Heart left ventricle (tissue), 16 donors: Measurements from ENCODE around the gene MOSPD3. TPM values are rescaled to one million over a fixed set of nuclear protein-coding genes. Genes with fewer than 3 reads are reported as not detected.

ENCODE experiments used
- ATAC-seq, 4 donors: fragments of 200-7000 bp; cut with Tn5 transposase; one replicate each; pipeline ENCODE4 v1.9.1; 2020 to 2022; ENCODE audit warnings: moderate library complexity in 4 of 4, mild to moderate bottlenecking in 3 of 4, moderate number of reproducible peaks in 1 of 4
- DNase-seq, 5 donors: peaks; one replicate each; pipeline ENCODE4 v3.0.0-alpha.2; 2020
- H3K27ac ChIP-seq, 12 donors: fragments of 200-600 bp; sonication (generic) in 4 of 12; one replicate each; pipeline versions ENCODE4 v1.5.0 to v1.8.0; 2016 to 2022; ENCODE audit warnings: mild to moderate bottlenecking in 2 of 12
- H3K27me3 ChIP-seq, 9 donors: fragments of 200-600 bp; sonication (generic) in 2 of 9; one replicate each; pipeline versions ENCODE4 v1.5.1 to v1.8.0; 2016 to 2022; ENCODE audit warnings: mild to moderate bottlenecking in 3 of 9
- H3K36me3 ChIP-seq, 9 donors: fragments of 200-600 bp; sonication (generic) in 2 of 9; one replicate each; pipeline versions ENCODE4 v1.5.0 to v1.8.0; 2018 to 2022; ENCODE audit warnings: mild to moderate bottlenecking in 2 of 9
- H3K4me1 ChIP-seq, 12 donors: fragments of 200-600 bp; sonication (generic) in 4 of 12; one replicate each; pipeline versions ENCODE4 v1.5.0 to v1.8.0; 2016 to 2022; ENCODE audit warnings: mild to moderate bottlenecking in 3 of 12
- H3K4me3 ChIP-seq, 12 donors: fragments of 200-600 bp; sonication (generic) in 4 of 12; one replicate each; pipeline versions ENCODE4 v1.5.0 to v1.8.0; 2017 to 2022; ENCODE audit warnings: mild to moderate bottlenecking in 9 of 12, moderate library complexity in 4 of 12
- H3K9me3 ChIP-seq, 12 donors: fragments of 200-600 bp; sonication (generic) in 4 of 12; one replicate each; pipeline versions ENCODE4 v1.5.0 to v1.8.0; 2016 to 2022; ENCODE audit warnings: mild to moderate bottlenecking in 1 of 12
- POLR2A ChIP-seq, 2 donors: fragments of 450-650 bp; IDR thresholded peaks; one replicate each; pipeline ENCODE4 v1.6.1; 2017; ENCODE audit warnings: antibody characterized with exemption in 2 of 2, mild to moderate bottlenecking in 2 of 2, moderate library complexity in 2 of 2
- WGBS, 4 donors: extraction: QIAGEN DNeasy Blood & Tissue Kit in 2 of 4; methylation state at CpG; one replicate each; pipeline versions ENCODE4 v1.1.5 to v1.1.7; 2013 to 2018; 5-methylcytosine and 5-hydroxymethylcytosine counted together
- intact Hi-C, 10 donors: fragments of 100-400 bp; cut with DNase I; formaldehyde crosslinking; loops; one replicate each; pipeline versions ENCODE4 v1.11.1 to v1.14.2; 2022
- polyA plus RNA-seq, 2 donors: library from polyadenylated mRNA; stranded (reverse); fragments of 200-250 nt; gene quantifications; one replicate each; pipeline ENCODE4 v1.2.3, GENCODE V29; 2013
- total RNA-seq, 9 donors: library from RNA; depleted of rRNA in 2 of 9; stranded (reverse); fragments of >200 nt in 2 of 9; fragmentation: NEBNext Ultra II Directional in 3 of 9; extraction: Animal tissue kit (Norgen Biotek cat#: 25700) in 3 of 9; gene quantifications; one replicate each; pipeline versions ENCODE4 v1.1.0 to v1.2.4, GENCODE V29; 2016 to 2023
- TF ChIP-seq, protein P1 (sequence below), 12 donors: fragments of 200-600 bp; sonication (generic) in 4 of 12; IDR thresholded peaks; one replicate each; pipeline versions ENCODE4 v1.5.0 to v1.8.0; 2018 to 2022; ENCODE audit warnings: antibody characterized with exemption in 12 of 12, mild to moderate bottlenecking in 5 of 12
- donor health status: ischemic (EF 13 %, LVEDD 7.1; RV severe dilation, severe dysfunction).
- donor health status: healthy with polysubstance abuse.
- donor health status: DM: no; HTN: yes; CAD: no.
- donor health status: DM: no; HTN: no; CAD: no.
- donor health status: ischemic (EF 25% LVEDD 6.9; RV normal size, moderate dysfunction).
- donor health status: ischemic (EF 25% LVEDD 5.7; RV mildly dilated, moderate dysfunction).
- donor health status: healthy.
- donor health status: DM: yes; HTN: yes; CAD: no.
- donor health status: ischemic (EF 35%, LVEDD 5.7; RV mildly dilated, moderate dysfunction).
- donor health status: nonischemic (EF 11% LVEDD 7.7; RV severe dilation, severe dysfunction).
- donor health status: DM: yes; HTN: yes; CAD: no.
- donor health status: PGD.
- donor health status: ischemic (EF 29% LVEDD 5.4; RV normal size, mild dysfunction).
- donor health status: nonischemic (EF 23%, LVEDD 6.1; RV moderate dilation, normal function).

The MOSPD3 gene
- total and polyA plus RNA-seq, 11 donors: 6.7 to 13.8 (median 10.4) TPM

DNA sequence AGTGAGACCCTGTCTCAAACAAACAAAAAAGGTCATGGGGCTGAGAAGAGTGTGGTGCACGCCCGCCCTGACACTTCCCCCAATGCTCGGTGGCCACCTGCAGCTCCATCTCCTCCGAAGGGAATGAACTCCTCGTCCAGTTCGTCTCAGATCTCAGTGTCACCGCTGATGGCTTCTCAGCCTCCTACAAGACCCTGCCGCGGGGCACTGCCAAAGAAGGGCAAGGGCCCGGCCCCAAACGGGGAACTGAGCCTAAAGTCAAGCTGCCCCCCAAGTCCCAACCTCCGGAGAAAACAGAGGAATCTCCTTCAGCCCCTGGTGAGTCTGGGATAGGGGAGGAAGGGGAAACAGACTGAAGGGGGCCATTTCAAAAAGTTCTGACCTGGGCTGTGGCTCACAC is 6.0 kb upstream of the MOSPD3 start:
- H3K27ac ChIP-seq: peak overlapping the region in 2 of 12 donors; percentile 80 to 90
- H3K36me3 ChIP-seq: no peaks in the 10 kb centered on the region
- TF ChIP-seq POLR2A (IDR thresholded peaks at IDR 0.05): no peak
- TF ChIP-seq, protein P1, sequence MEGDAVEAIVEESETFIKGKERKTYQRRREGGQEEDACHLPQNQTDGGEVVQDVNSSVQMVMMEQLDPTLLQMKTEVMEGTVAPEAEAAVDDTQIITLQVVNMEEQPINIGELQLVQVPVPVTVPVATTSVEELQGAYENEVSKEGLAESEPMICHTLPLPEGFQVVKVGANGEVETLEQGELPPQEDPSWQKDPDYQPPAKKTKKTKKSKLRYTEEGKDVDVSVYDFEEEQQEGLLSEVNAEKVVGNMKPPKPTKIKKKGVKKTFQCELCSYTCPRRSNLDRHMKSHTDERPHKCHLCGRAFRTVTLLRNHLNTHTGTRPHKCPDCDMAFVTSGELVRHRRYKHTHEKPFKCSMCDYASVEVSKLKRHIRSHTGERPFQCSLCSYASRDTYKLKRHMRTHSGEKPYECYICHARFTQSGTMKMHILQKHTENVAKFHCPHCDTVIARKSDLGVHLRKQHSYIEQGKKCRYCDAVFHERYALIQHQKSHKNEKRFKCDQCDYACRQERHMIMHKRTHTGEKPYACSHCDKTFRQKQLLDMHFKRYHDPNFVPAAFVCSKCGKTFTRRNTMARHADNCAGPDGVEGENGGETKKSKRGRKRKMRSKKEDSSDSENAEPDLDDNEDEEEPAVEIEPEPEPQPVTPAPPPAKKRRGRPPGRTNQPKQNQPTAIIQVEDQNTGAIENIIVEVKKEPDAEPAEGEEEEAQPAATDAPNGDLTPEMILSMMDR (IDR thresholded peaks at IDR 0.05): no peak
- H3K4me3 ChIP-seq: peak overlapping the region in 1 of 12 donors; percentile 96
- ATAC-seq (no peak), DNase-seq (no peak)
- H3K27me3 ChIP-seq: no peaks in the 10 kb centered on the region
- 89 to 95% (median 91%) methylated on average over 7 to 12 of the region's 12 CpGs for WGBS, 4 donors
- intact Hi-C loops: loop anchor here in 3 of 10 donors (5.0 kb wide), 2 partner anchors 71 to 86 kb away; partner anchors contain the start of gene GIGYF1 (in 1 of the 3)
- peaks cover 0 to 35% (median 12%) of the 10 kb centered on the region in 12 donors for H3K4me1 ChIP-seq
- no peaks in the 10 kb centered on the region for H3K9me3 ChIP-seq

DNA sequence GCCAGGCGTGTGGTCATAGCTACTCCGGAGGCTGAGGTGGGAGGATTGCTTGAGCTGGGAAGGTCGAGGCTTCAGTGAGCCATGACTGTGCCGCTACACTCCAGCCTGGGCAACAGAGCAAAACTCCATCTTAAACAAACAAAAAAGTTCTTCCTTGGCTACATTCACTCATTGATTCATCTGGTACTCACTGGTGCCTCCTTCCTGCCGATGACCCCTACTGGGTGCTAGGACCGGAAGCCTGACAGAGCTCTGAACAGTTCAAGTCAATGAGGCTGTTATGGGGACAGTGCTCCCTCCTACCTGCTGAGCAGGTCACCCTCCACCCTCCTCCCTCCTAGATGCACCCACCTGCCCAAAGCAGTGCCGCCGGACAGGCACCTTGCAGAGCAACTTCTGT is 5.2 kb upstream of the MOSPD3 start:
- ATAC-seq (no peak), DNase-seq (no peak)
- no peaks in the 10 kb centered on the region for H3K36me3 ChIP-seq
- H3K27me3 ChIP-seq: no peaks in the 10 kb centered on the region
- intact Hi-C loops: loop anchor here in 3 of 10 donors (5.0 kb wide), 2 partner anchors 70 to 85 kb away; partner anchors contain the start of gene GIGYF1 (in 1 of the 3)
- no peak overlapping the region for H3K27ac ChIP-seq
- no peaks in the 10 kb centered on the region for H3K9me3 ChIP-seq
- TF ChIP-seq, protein P1 (IDR thresholded peaks at IDR 0.05): no peak
- no peak for TF ChIP-seq POLR2A (IDR thresholded peaks at IDR 0.05)
- peaks cover 0 to 34% (median 12%) of the 10 kb centered on the region in 12 donors for H3K4me1 ChIP-seq
- 89 to 95% (median 90%) methylated on average over 8 of the region's 8 CpGs for WGBS, 4 donors
- no peak overlapping the region for H3K4me3 ChIP-seq

DNA sequence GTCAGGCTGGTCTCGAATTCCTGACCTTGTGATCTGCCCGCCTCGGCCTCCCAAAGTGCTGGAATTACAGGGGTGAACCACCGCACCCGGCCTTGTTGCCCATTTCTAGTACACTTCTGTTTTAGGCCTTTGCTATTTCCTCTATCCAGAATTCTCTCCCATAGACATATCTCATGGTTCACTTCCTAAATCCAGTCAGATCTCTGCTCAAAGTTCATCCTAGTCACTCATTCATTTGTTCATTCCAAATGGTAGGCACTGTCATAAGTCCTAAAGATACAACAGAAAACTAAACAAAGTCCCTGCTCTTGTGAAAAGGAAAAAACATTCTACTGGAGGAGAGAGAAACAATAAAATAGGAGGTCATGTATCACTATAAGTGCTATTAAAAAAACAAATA is 2.4 kb upstream of the MOSPD3 start:
- H3K27me3 ChIP-seq: no peaks in the 10 kb centered on the region
- ATAC-seq (no peak), DNase-seq (no peak)
- H3K27ac ChIP-seq: no peak overlapping the region
- WGBS, 4 donors: 90 to 95% (median 92%) methylated on average over 5 of the region's 5 CpGs
- intact Hi-C loops: loop anchor here in 7 of 10 donors (5.0 to 10.0 kb wide), 4 partner anchors 62 to 82 kb away; partner anchors contain the start of genes GIGYF1 (in 4 of the 7) and GNB2 (in 2 of the 7)
- no peak overlapping the region for H3K4me3 ChIP-seq
- TF ChIP-seq, protein P1 (IDR thresholded peaks at IDR 0.05): no peak
- TF ChIP-seq POLR2A (IDR thresholded peaks at IDR 0.05): no peak
- H3K9me3 ChIP-seq: no peaks in the 10 kb centered on the region
- H3K4me1 ChIP-seq: peaks cover 0 to 34% (median 15%) of the 10 kb centered on the region in 12 donors
- H3K36me3 ChIP-seq: peaks cover 0 to 8% (median 0%) of the 10 kb centered on the region in 9 donors

DNA sequence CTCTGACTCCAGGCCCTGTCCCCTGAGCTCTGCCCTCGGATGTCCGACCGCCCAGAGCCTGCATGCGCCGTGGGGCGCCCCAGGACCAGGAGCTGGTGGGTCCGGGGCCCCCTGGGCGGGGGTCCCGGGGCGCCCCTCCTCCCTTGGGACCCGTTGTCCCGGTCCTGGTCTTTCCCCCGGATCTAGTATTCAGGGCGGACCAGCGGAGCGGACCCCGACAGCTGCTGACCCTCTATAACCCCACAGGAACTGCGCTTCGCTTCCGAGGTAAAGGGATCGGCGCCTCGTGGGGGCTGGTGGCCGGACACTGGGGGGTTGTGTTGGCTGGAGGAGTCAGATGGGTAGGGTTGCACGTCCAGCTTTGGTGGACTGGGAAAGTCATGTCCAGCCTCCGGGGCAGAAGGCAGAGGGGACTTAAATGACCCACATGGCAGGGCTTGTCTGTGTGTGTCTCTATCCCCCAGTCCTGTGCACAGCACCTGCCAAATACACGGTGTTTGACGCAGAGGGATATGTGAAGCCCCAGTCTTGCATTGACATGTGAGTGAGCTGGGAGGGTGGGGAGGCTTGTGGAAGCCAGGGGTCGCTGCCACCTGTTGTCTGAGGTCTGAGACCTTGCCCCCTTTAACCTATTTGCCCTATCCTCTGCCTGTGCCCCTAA is 520 bp downstream of the MOSPD3 start:
- Histone ChIP-seq H3K4me3 (peak overlapping the region; percentile 54 to 90 (median 76)), H3K9me3 (no peaks in the 10 kb centered on the region), H3K27me3 (no peaks in the 10 kb centered on the region), H3K36me3 (peaks cover 0 to 14% (median 0%) of the 10 kb centered on the region in 9 donors), H3K4me1 (peaks cover 0 to 24% (median 12%) of the 10 kb centered on the region in 12 donors), H3K27ac (peak overlapping the region; percentile 17 to 98 (median 92))
- intact Hi-C loops: loop anchor here in 7 of 10 donors (1.0 to 10.0 kb wide), 8 partner anchors 26 to 79 kb away; partner anchors contain the start of genes GNB2 (in 4 of the 7), GIGYF1 (in 3 of the 7), FBXO24 (in 2 of the 7) and LRCH4 (in 2 of the 7)
- DNase-seq: no peak
- peak in 1 of 4 donors; percentile 11 for ATAC-seq
- 4 to 8% (median 5%) methylated on average over 12 to 29 of the region's 29 CpGs for WGBS, 4 donors
- TF ChIP-seq POLR2A (IDR thresholded peaks at IDR 0.05): no peak
- TF ChIP-seq, protein P1 (IDR thresholded peaks at IDR 0.05): peak in 1 of 12 donors; percentile 7
